SIG-M5 treated with dmso at 0.1 percent for 504 hours (cell line): ENCODE results near the gene QSOX1.

Source experiments
- DNase-seq: peaks from one replicate; lab custom pipeline; 2025; ENCODE audit not compliant: unreplicated experiment; lab: John Stamatoyannopoulos, UW

QSOX1 gene

GRCh38 chr1:180211860-180212229, 57.2 kb downstream of the QSOX1 start:
- DNase-seq: no peak

GRCh38 chr1:180213401-180214170, 58.9 kb downstream of the QSOX1 start:
- no peak for DNase-seq

- no peak for DNase-seq
These were observed 61.4 kb downstream of the QSOX1 start for GRCh38 chr1:180215856-180216625.

- no peak for DNase-seq
These were observed 62.3 kb downstream of the QSOX1 start for GRCh38 chr1:180217006-180217405.

GRCh38 chr1:180218806-180219765, 64.4 kb downstream of the QSOX1 start:
- DNase-seq: no peak

- DNase-seq: no peak
These were observed 65.1 kb downstream of the QSOX1 start for GRCh38 chr1:180219776-180220175.

- no peak for DNase-seq
These were observed 66.8 kb downstream of the QSOX1 start for GRCh38 chr1:180221462-180221861.

GRCh38 chr1:180224902-180225301, 70.2 kb downstream of the QSOX1 start:
- DNase-seq: no peak

GRCh38 chr1:180225403-180225802, 70.7 kb downstream of the QSOX1 start:
- DNase-seq: no peak

GRCh38 chr1:180227861-180228647, 73.4 kb downstream of the QSOX1 start:
- peak; percentile 35 for DNase-seq

GRCh38 chr1:180228648-180229482, 74.2 kb downstream of the QSOX1 start:
- DNase-seq: no peak

- peak; percentile 40 for DNase-seq
These were observed 75.1 kb downstream of the QSOX1 start, which contains the start of gene LHX4 for GRCh38 chr1:180229483-180230415. TSS of gene LHX4 (plus strand) at chr1:180230264. CDS start at chr1:180230530, 266 bp downstream.

GRCh38 chr1:180230416-180230790, 75.7 kb downstream of the QSOX1 start:
- peak; percentile 40 for DNase-seq

- DNase-seq: no peak
These were observed 76.3 kb downstream of the QSOX1 start for GRCh38 chr1:180230791-180231505.

GRCh38 chr1:180231506-180231921, 76.8 kb downstream of the QSOX1 start:
- DNase-seq: peak; percentile 92

GRCh38 chr1:180231936-180232335, 77.3 kb downstream of the QSOX1 start:
- DNase-seq: no peak

- no peak for DNase-seq
These were observed 77.9 kb downstream of the QSOX1 start for GRCh38 chr1:180232521-180233043.
